Right lobe of liver (tissue), 6 donors: ENCODE data around the gene ZC3H13. TPM values are rescaled to one million over a fixed set of nuclear protein-coding genes. Genes with fewer than 3 reads are reported as not detected.
A peak's percentile ranks its signal among the peaks of the same experiment; 100 is the strongest.

Experiments
- ATAC-seq, 4 donors: fragments of 200-7000 bp; cut with Tn5 transposase; one replicate each; pipeline ENCODE4 v1.9.1; 2020; ENCODE audit warnings: mild to moderate bottlenecking in 4 of 4, moderate library complexity in 4 of 4
- DNase-seq, 3 donors: peaks; one replicate each; pipeline ENCODE4 v3.0.0-alpha.2; 2020
- H3K27ac ChIP-seq, 3 donors: fragments of 200-600 bp; one replicate each; pipeline ENCODE4 v1.8.0; 2022
- H3K27me3 ChIP-seq, 2 donors: fragments of 200-600 bp; one replicate each; pipeline ENCODE4 v1.8.0; 2022
- H3K36me3 ChIP-seq, 4 donors: fragments of 200-600 bp; sonication (generic) in 1 of 4; one replicate each; pipeline versions ENCODE4 v1.5.1 to v1.8.0; 2017 to 2022; ENCODE audit warnings: control low read depth in 1 of 4
- H3K4me1 ChIP-seq, 4 donors: fragments of 200-600 bp; sonication (generic) in 1 of 4; one replicate each; pipeline versions ENCODE4 v1.5.1 to v1.8.0; 2017 to 2022; ENCODE audit warnings: control low read depth in 1 of 4
- H3K4me3 ChIP-seq, 3 donors: fragments of 200-600 bp; one replicate each; pipeline ENCODE4 v1.8.0; 2022
- H3K9me3 ChIP-seq, 4 donors: fragments of 200-600 bp; sonication (generic) in 1 of 4; one replicate each; pipeline versions ENCODE4 v1.5.1 to v1.8.0; 2017 to 2022; ENCODE audit warnings: control low read depth in 1 of 4
- POLR2A ChIP-seq: fragments of 450-650 bp; IDR thresholded peaks from one replicate; pipeline ENCODE4 v1.6.1; 2017; ENCODE audit warnings: antibody characterized with exemption, mild to moderate bottlenecking
- WGBS: methylation state at CpG from one replicate; pipeline ENCODE4 v1.1.6; 2018; ENCODE audit warnings: low coverage, low lambda C conversion rate; ENCODE audit not compliant: insufficient coverage; ENCODE audit errors: missing lambda C conversion rate; 5-methylcytosine and 5-hydroxymethylcytosine counted together
- intact Hi-C, 2 donors: fragments of 100-400 bp; cut with DNase I; formaldehyde crosslinking; loops; one replicate each; pipeline versions ENCODE4 v1.11.2 to v1.14.1; 2022
- total RNA-seq, 6 experiments: library from RNA; depleted of rRNA in 2 of 6; stranded (reverse); fragments of >200 nt in 2 of 6; fragmentation: NEBNext Ultra II Directional in 3 of 6; extraction: Animal tissue kit (Norgen Biotek cat#: 25700) in 3 of 6; gene quantifications; one replicate each; pipeline versions ENCODE4 v1.1.0 to v1.2.4, GENCODE V29; 2016 to 2023
- TF ChIP-seq, protein P1 (sequence below), 4 donors: fragments of 200-600 bp in 3 of 4; fragments of 450-650 bp in 1 of 4; IDR thresholded peaks; one replicate each; pipeline versions ENCODE4 v1.5.1 to v1.8.0; 2016 to 2022; ENCODE audit warnings: antibody characterized with exemption in 4 of 4, mild to moderate bottlenecking in 2 of 4
- donor health status: DM: no; HTN: yes; CAD: no.
- donor health status: DM: no; HTN: no; CAD: no.
- donor health status: DM: no; HTN: no; CAD: no.
- donor health status: DM: no; HTN: yes; CAD: no.
- donor health status: DM: no; HTN: yes; CAD: no.

Gene ZC3H13
- total RNA-seq, 6 experiments from 2014 or later, result 20.3 to 52.8 (median 50.3) TPM

DNA sequence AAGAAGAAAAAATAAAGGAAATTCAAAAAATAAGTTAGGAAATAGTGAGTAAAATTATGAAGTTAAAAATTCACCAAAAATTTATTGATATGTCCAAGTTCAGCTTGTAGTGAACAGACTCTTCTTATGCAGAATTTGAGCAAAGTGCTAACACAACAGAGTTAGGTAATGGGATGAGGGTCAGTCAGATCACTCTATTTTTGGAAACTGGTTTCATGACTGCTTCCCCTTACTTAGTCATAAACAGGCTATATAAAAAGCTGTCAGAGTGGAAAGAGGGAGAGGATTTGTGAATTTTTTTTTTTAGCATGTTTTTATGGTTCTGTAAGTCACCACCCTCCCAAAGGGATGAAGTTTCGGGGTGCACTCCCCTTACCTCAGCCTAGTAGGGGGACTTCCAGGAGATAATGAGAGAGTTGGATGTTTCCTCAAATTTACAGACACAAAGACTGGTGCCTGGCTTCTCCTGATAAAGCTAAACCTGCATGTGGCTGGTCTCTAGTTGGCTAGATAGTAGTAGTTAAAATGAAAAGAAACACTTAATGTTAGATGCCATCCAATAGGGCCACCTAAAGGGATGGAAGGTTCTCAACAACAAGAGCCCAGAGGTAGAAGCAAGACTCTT is 47.8 kb upstream of the ZC3H13 start:
- peak; percentile 28 for TF ChIP-seq POLR2A
- TF ChIP-seq, protein P1, sequence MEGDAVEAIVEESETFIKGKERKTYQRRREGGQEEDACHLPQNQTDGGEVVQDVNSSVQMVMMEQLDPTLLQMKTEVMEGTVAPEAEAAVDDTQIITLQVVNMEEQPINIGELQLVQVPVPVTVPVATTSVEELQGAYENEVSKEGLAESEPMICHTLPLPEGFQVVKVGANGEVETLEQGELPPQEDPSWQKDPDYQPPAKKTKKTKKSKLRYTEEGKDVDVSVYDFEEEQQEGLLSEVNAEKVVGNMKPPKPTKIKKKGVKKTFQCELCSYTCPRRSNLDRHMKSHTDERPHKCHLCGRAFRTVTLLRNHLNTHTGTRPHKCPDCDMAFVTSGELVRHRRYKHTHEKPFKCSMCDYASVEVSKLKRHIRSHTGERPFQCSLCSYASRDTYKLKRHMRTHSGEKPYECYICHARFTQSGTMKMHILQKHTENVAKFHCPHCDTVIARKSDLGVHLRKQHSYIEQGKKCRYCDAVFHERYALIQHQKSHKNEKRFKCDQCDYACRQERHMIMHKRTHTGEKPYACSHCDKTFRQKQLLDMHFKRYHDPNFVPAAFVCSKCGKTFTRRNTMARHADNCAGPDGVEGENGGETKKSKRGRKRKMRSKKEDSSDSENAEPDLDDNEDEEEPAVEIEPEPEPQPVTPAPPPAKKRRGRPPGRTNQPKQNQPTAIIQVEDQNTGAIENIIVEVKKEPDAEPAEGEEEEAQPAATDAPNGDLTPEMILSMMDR (IDR thresholded peaks at IDR 0.05), result no peak
- WGBS, result 26% methylated on average over 1 of the region's 1 CpG
- H3K9me3 ChIP-seq, result no peaks in the 10 kb centered on the region
- H3K36me3 ChIP-seq, result peaks cover 0 to 8% (median 0%) of the 10 kb centered on the region in 4 donors
- peaks cover 0 to 47% (median 13%) of the 10 kb centered on the region in 4 donors for H3K4me1 ChIP-seq
- H3K27me3 ChIP-seq, result no peaks in the 10 kb centered on the region
- H3K4me3 ChIP-seq, result peak overlapping the region in 2 of 3 donors; percentile 56 to 61
- intact Hi-C loops, result no loop called here
- ATAC-seq (peak; percentile 40 to 53 (median 42)), DNase-seq (no peak)
- peak overlapping the region; percentile 83 to 97 (median 95) for H3K27ac ChIP-seq

DNA sequence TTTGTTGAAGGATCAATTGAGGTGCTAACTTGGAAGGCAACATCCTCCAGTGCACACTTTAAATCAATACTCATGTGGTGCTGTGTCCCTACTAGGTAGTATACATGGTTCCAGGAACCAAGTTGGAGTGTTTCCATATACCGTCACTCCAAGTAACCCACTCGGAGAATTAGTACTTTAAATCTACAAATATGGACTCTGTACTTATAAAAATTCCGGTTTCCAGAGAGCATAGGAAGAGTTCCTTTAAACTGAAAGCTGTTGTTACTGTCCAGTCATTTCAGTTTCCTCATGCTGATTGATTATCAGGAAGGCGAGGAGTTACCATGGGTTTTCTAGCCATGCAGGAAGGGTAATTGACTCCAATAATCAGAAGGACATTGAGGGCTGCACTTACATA is 45.1 kb upstream of the ZC3H13 start:
- H3K27ac ChIP-seq, result peak overlapping the region; percentile 58 to 97 (median 95)
- peak; percentile 14 to 62 (median 38) for ATAC-seq

DNA sequence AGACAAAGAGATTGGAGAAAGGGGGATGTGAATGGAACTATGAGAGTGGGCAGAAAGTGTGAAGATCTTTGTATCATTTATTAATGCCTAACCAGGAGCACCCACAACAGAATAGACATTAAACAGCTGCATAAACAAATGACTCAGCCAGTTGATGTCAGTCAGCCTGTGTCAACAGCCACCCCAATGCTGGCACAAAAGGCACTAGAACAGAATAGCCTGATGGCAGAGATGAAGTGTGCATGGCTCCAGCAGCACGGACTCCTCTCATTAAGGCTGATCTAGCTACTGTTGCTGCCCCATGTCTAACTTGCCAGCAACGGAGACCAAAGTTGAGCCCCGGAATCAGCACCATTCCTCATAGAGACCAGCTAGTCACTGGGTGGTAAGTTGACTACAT is 44.5 kb upstream of the ZC3H13 start:
- TF ChIP-seq, protein P1 (IDR thresholded peaks at IDR 0.05), result no peak
- TF ChIP-seq POLR2A, result peak; percentile 83
- WGBS, result no CpG with 5 or more reads among the region's 3 CpGs
- H3K4me1 ChIP-seq, result peaks cover 0 to 65% (median 15%) of the 10 kb centered on the region in 4 donors
- DNase-seq (peak; percentile 62 to 83 (median 74)), ATAC-seq (peak; percentile 54 to 74 (median 68))
- intact Hi-C loops, result no loop called here
- H3K4me3 ChIP-seq, result peak overlapping the region in 1 of 3 donors; percentile 20
- H3K9me3 ChIP-seq, result no peaks in the 10 kb centered on the region
- no peaks in the 10 kb centered on the region for H3K27me3 ChIP-seq
- H3K36me3 ChIP-seq, result peaks cover 0 to 8% (median 0%) of the 10 kb centered on the region in 4 donors
- peak overlapping the region; percentile 58 to 97 (median 95) for H3K27ac ChIP-seq

More for the DNA sequence above, 45.1 kb upstream of the ZC3H13 start:
- Histone ChIP-seq H3K36me3 (peaks cover 0 to 8% (median 0%) of the 10 kb centered on the region in 4 donors), H3K4me1 (peaks cover 0 to 65% (median 15%) of the 10 kb centered on the region in 4 donors), H3K27me3 (no peaks in the 10 kb centered on the region), H3K4me3 (peak overlapping the region in 2 of 3 donors; percentile 14 to 20), H3K9me3 (no peaks in the 10 kb centered on the region)
- DNase-seq, result no peak
- no peak for TF ChIP-seq POLR2A
- TF ChIP-seq, protein P1 (IDR thresholded peaks at IDR 0.05), result no peak
- WGBS, result 17% methylated on average over 4 of the region's 4 CpGs
- intact Hi-C loops, result no loop called here

DNA sequence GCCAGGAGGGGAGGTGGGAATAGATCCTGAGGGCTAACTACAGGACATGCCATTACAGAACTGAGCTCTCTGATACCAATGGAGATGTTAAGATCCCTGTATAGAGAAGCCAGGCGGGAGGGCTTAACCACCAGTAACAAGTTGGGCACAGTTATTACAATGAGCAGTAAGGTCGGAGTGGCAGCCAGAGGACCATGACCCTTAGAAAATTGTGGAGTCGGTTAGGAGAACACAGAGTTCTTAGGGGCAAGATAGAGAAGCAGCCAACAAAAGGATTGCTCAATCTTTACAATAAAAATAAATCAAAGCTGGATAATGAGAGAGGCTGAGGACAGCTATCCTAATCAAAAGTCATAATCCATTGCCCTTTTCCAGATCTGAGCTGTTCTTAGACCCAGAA is 41.9 kb upstream of the ZC3H13 start:
- no peaks in the 10 kb centered on the region for H3K27me3 ChIP-seq
- intact Hi-C loops, result no loop called here
- no peaks in the 10 kb centered on the region for H3K9me3 ChIP-seq
- H3K36me3 ChIP-seq, result peaks cover 0 to 8% (median 2%) of the 10 kb centered on the region in 4 donors
- peak; percentile 6 to 74 (median 56) for ATAC-seq
- peaks cover 0 to 68% (median 13%) of the 10 kb centered on the region in 4 donors for H3K4me1 ChIP-seq
- H3K4me3 ChIP-seq, result peak overlapping the region in 1 of 3 donors; percentile 14
- DNase-seq, result peak in 1 of 3 donors; percentile 69
- TF ChIP-seq, protein P1 (IDR thresholded peaks at IDR 0.05), result no peak
- no peak for TF ChIP-seq POLR2A
- peak overlapping the region in 2 of 3 donors; percentile 95 to 97 for H3K27ac ChIP-seq
- WGBS, result 33% methylated on average over 3 of the region's 3 CpGs
